Sigmoid colon (tissue), 7 donors: Measurements from ENCODE around the gene SIRT5. TPM values are rescaled to one million over a fixed set of nuclear protein-coding genes. Genes with fewer than 3 reads are reported as not detected.

Source experiments
- DNase-seq: peaks from one replicate; pipeline ENCODE4 v3.0.0-alpha.2; 2019
- H3K27ac ChIP-seq, 4 donors: fragments of 200-600 bp; sonication (generic); one replicate each; pipeline ENCODE4 v1.5.1; 2016 to 2019; ENCODE audit warnings: mild to moderate bottlenecking in 1 of 4
- H3K27me3 ChIP-seq, 3 donors: fragments of 200-600 bp; sonication (generic); one replicate each; pipeline ENCODE4 v1.5.1; 2019; ENCODE audit warnings: mild to moderate bottlenecking in 1 of 3
- H3K36me3 ChIP-seq, 4 donors: fragments of 200-600 bp; sonication (generic); one replicate each; pipeline ENCODE4 v1.5.1; 2016 to 2019
- H3K4me1 ChIP-seq, 4 donors: fragments of 200-600 bp; sonication (generic); one replicate each; pipeline ENCODE4 v1.5.1; 2017 to 2019
- H3K4me3 ChIP-seq, 4 donors: fragments of 200-600 bp; sonication (generic); one replicate each; pipeline ENCODE4 v1.5.1; 2017 to 2019; ENCODE audit warnings: mild to moderate bottlenecking in 2 of 4, moderate library complexity in 1 of 4
- H3K9me3 ChIP-seq, 4 donors: fragments of 200-600 bp in 3 of 4; sonication (generic) in 3 of 4; one replicate each; pipeline versions ENCODE4 v1.5.1 to v1.6.1; 2013 to 2019
- EP300 ChIP-seq, 4 donors: sonication (generic); formaldehyde crosslinking; IDR thresholded peaks; one replicate each; pipeline ENCODE4 v1.6.1; 2017; ENCODE audit warnings: antibody characterized with exemption in 4 of 4
- POLR2A ChIP-seq, 2 donors: fragments of 450-650 bp; IDR thresholded peaks; one replicate each; pipeline ENCODE4 v1.6.1; 2016; ENCODE audit warnings: antibody characterized with exemption in 2 of 2, mild to moderate bottlenecking in 2 of 2, moderate library complexity in 2 of 2
- POLR2AphosphoS5 ChIP-seq, 4 donors: sonication (generic); formaldehyde crosslinking; IDR thresholded peaks; one replicate each; pipeline ENCODE4 v1.6.1; 2017; ENCODE audit warnings: antibody characterized with exemption in 4 of 4
- WGBS, 2 donors: extraction: QIAGEN DNeasy Blood & Tissue Kit; methylation state at CpG; one replicate each; pipeline ENCODE4 v1.1.7; 2013; 5-methylcytosine and 5-hydroxymethylcytosine counted together
- intact Hi-C: fragments of 100-400 bp; cut with DNase I; formaldehyde crosslinking; loops from one replicate; pipeline ENCODE4 v1.15.1; 2023
- polyA plus RNA-seq, 3 donors: library from polyadenylated mRNA; stranded (reverse); fragments of 200-250 nt; gene quantifications; one replicate each; pipeline ENCODE4 v1.2.3, GENCODE V29; 2013
- total RNA-seq, 4 donors: library from RNA; depleted of rRNA; stranded (reverse); fragments of >200 nt; gene quantifications; one replicate each; pipeline ENCODE4 v1.1.0, GENCODE V29; 2016
- TF ChIP-seq, protein P1 (sequence below), 4 experiments: fragments of 450-650 bp in 3 of 4; fragments of 200-600 bp in 1 of 4; IDR thresholded peaks; one replicate each; pipeline ENCODE4 v1.5.1; 2016 to 2019; ENCODE audit warnings: antibody characterized with exemption in 4 of 4, mild to moderate bottlenecking in 3 of 4, moderate library complexity in 2 of 4
- donor health status: healthy with polysubstance abuse.
- donor health status: Bipolar disorder and iron deficiency.
- donor health status: healthy.

The SIRT5 gene
- total and polyA plus RNA-seq, 7 donors, result 5.8 to 13.3 (median 8.4) TPM

DNA sequence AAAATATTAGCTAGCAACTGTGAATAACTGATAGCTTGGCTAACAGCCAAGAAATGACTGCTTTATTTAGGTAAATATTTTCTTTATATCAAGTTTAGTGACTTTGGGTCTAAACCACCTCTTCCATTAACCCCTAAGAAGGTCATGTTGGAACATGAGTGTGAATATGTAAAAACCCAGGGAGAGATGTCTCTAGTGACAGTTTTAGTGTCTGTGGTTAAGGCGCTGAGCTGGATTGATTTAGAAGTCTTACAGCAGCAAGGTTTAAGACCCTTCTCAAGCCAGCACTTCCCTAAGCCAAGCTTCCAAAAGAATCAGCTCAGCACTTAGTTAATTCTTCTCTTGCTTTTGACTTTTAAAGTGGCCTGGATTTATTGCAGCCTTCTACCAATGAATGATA, 11.4 kb upstream of the SIRT5 start:
- Histone ChIP-seq H3K27ac (no peak overlapping the region), H3K9me3 (no peaks in the 10 kb centered on the region), H3K4me1 (no peaks in the 10 kb centered on the region), H3K27me3 (peaks cover 0 to 3% (median 0%) of the 10 kb centered on the region in 3 donors), H3K4me3 (no peak overlapping the region), H3K36me3 (no peaks in the 10 kb centered on the region)
- intact Hi-C loops, result no loop called here
- no peak for TF ChIP-seq EP300 (IDR thresholded peaks at IDR 0.05)
- TF ChIP-seq, protein P1, sequence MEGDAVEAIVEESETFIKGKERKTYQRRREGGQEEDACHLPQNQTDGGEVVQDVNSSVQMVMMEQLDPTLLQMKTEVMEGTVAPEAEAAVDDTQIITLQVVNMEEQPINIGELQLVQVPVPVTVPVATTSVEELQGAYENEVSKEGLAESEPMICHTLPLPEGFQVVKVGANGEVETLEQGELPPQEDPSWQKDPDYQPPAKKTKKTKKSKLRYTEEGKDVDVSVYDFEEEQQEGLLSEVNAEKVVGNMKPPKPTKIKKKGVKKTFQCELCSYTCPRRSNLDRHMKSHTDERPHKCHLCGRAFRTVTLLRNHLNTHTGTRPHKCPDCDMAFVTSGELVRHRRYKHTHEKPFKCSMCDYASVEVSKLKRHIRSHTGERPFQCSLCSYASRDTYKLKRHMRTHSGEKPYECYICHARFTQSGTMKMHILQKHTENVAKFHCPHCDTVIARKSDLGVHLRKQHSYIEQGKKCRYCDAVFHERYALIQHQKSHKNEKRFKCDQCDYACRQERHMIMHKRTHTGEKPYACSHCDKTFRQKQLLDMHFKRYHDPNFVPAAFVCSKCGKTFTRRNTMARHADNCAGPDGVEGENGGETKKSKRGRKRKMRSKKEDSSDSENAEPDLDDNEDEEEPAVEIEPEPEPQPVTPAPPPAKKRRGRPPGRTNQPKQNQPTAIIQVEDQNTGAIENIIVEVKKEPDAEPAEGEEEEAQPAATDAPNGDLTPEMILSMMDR (IDR thresholded peaks at IDR 0.05), result no peak
- TF ChIP-seq POLR2A (IDR thresholded peaks at IDR 0.05), result no peak
- no peak for TF ChIP-seq POLR2AphosphoS5 (IDR thresholded peaks at IDR 0.05)
- DNase-seq, result no peak
- 77 to 87% methylated on average over 1 of the region's 1 CpG for WGBS, 2 donors

DNA sequence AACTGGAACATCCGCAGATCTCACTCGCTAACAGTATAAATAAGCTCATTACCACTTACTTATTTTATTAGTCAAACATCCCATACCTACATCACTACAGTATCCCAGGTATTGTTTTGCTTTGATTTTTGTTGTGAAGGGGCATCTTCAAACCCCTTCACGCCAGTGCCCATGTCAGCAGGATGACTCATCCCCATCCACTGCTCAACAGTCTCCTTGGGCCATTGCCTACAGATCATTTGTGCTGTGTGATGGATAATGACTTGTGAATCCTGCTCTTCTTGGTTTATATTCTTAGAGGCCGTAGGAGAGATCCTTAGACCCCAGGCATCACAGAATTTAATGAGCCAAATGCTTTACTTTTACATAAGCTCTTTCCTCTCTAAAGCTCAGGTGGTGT, 8.5 kb upstream of the SIRT5 start:
- intact Hi-C loops, result no loop called here
- Histone ChIP-seq H3K27ac (no peak overlapping the region), H3K4me1 (no peaks in the 10 kb centered on the region), H3K36me3 (no peaks in the 10 kb centered on the region), H3K4me3 (no peak overlapping the region), H3K9me3 (no peaks in the 10 kb centered on the region), H3K27me3 (peaks cover 0 to 3% (median 0%) of the 10 kb centered on the region in 3 donors)
- 93 to 94% methylated on average over 4 of the region's 4 CpGs for WGBS, 2 donors
- no peak for TF ChIP-seq EP300 (IDR thresholded peaks at IDR 0.05)
- TF ChIP-seq, protein P1 (IDR thresholded peaks at IDR 0.05), result no peak
- no peak for TF ChIP-seq POLR2AphosphoS5 (IDR thresholded peaks at IDR 0.05)
- TF ChIP-seq POLR2A (IDR thresholded peaks at IDR 0.05), result no peak
- no peak for DNase-seq

DNA sequence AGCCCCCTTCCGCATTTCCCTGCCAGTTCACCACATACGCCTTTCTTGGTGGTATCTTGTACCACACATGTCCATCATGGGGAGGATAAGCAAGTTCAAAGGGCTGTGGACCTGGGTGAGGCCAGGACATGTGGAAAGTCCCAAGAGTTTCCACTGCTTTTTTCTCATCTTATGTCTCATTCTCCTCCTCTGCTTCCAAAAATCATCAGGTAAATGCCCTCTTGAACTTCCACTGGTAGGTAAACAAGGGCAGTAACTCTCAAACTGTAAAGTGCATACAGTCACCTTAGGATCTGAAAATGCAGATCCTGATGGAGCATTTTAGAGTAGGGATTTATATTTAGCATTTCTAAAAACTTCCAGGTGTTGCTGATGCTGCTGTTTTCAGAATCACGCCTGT, 7.9 kb upstream of the SIRT5 start:
- no peak for DNase-seq
- no peak overlapping the region for H3K27ac ChIP-seq
- TF ChIP-seq POLR2A (IDR thresholded peaks at IDR 0.05) (no peak), EP300 (IDR thresholded peaks at IDR 0.05) (no peak), POLR2AphosphoS5 (IDR thresholded peaks at IDR 0.05) (no peak)
- TF ChIP-seq, protein P1 (IDR thresholded peaks at IDR 0.05), result no peak
- H3K27me3 ChIP-seq, result peaks cover 0 to 3% (median 0%) of the 10 kb centered on the region in 3 donors
- no peak overlapping the region for H3K4me3 ChIP-seq
- H3K36me3 ChIP-seq, result no peaks in the 10 kb centered on the region
- WGBS, 2 donors, result 93 to 94% methylated on average over 3 of the region's 3 CpGs
- intact Hi-C loops, result no loop called here
- no peaks in the 10 kb centered on the region for H3K9me3 ChIP-seq
- no peaks in the 10 kb centered on the region for H3K4me1 ChIP-seq

DNA sequence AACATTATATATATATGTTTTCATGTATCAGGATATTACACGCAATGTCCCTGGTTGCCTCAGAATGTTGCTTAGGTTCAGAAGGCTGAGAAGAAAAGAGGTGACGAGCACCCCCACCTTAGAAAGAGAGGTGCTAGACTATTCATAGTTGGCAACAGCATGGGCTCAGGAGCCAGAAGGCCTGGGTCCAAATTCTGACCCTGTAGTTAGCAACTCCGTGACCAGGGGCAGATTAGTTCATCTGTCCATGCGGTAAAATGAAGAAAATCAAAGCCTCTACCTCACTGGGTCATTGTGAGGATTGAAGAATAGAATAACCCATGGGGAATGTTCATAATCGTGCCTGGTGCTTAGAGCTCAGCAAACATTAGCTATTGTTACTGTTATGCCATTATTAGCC, 5.4 kb upstream of the SIRT5 start:
- Histone ChIP-seq H3K4me3 (no peak overlapping the region), H3K36me3 (no peaks in the 10 kb centered on the region), H3K27ac (no peak overlapping the region), H3K9me3 (no peaks in the 10 kb centered on the region), H3K27me3 (peaks cover 0 to 3% (median 0%) of the 10 kb centered on the region in 3 donors), H3K4me1 (peaks cover 0 to 9% (median 7%) of the 10 kb centered on the region in 4 donors)
- no peak for TF ChIP-seq POLR2AphosphoS5 (IDR thresholded peaks at IDR 0.05)
- intact Hi-C loops, result no loop called here
- WGBS, 2 donors, result 91% methylated on average over 5 of the region's 5 CpGs
- DNase-seq, result no peak

DNA sequence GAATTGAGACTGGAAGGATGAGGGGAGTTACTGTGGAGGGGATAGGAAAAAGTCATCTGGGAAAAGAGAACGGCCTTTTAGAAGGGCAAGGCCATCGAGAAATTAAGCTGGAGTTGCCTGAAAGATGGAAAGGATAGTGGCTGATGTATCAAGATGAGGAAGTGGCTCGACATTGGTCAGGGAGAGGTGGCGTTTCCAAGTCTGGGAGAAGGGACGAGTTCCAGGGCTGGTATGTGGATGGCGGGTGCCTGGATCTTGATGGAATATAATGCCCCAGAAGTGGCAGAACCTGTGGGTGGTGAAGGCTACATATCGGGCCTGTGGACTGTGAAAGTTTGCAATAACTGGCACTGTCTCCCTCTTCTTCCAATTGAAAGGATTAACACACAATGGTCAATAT, 2.2 kb upstream of the SIRT5 start:
- WGBS, 2 donors, result 89 to 95% methylated on average over 7 of the region's 7 CpGs
- no peaks in the 10 kb centered on the region for H3K36me3 ChIP-seq
- intact Hi-C loops, result no loop called here

More for the DNA sequence above, 2.2 kb upstream of the SIRT5 start:
- no peak overlapping the region for H3K27ac ChIP-seq
- no peaks in the 10 kb centered on the region for H3K27me3 ChIP-seq
- peaks cover 0 to 18% (median 8%) of the 10 kb centered on the region in 4 donors for H3K4me1 ChIP-seq
- no peak for TF ChIP-seq EP300 (IDR thresholded peaks at IDR 0.05)
- no peak for TF ChIP-seq POLR2AphosphoS5 (IDR thresholded peaks at IDR 0.05)
- TF ChIP-seq POLR2A (IDR thresholded peaks at IDR 0.05), result no peak
- TF ChIP-seq, protein P1 (IDR thresholded peaks at IDR 0.05), result no peak
- no peak for DNase-seq
- no peak overlapping the region for H3K4me3 ChIP-seq
- H3K9me3 ChIP-seq, result no peaks in the 10 kb centered on the region
